ENCODE data around the gene TNIK. TPM values are rescaled to one million over a fixed set of nuclear protein-coding genes. Genes with fewer than 3 reads are reported as not detected.
"Not testable (repeated sequence)": the region's sequence is repeated elsewhere in the genome, so short reads cannot be mapped to it uniquely, and the experiment has no call there.

TNIK gene
- total RNA-seq, 1 donor from 2014 or later: 56.6 TPM

GRCh38 chr3:171254315-171254714 is 205.9 kb downstream of the TNIK start:
- no peak for DNase-seq

- no peak for DNase-seq
Measured at GRCh38 chr3:171251835-171252234, 208.4 kb downstream of the TNIK start.

- no peak for DNase-seq
Measured at GRCh38 chr3:171250444-171250843, 209.8 kb downstream of the TNIK start.

GRCh38 chr3:171249245-171249644 is 211.0 kb downstream of the TNIK start:
- DNase-seq: no peak

GRCh38 chr3:171248426-171249111 is 211.6 kb downstream of the TNIK start:
- DNase-seq: no peak

- no peak for DNase-seq
Measured at GRCh38 chr3:171245796-171246765, 214.1 kb downstream of the TNIK start.

GRCh38 chr3:171242951-171243350 is 217.3 kb downstream of the TNIK start:
- DNase-seq: no peak

GRCh38 chr3:171242170-171242569 is 218.0 kb downstream of the TNIK start:
- no peak for DNase-seq

GRCh38 chr3:171241655-171242054 is 218.6 kb downstream of the TNIK start:
- DNase-seq: not testable (repeated sequence)

- no peak for DNase-seq
Measured at GRCh38 chr3:171240504-171240835, 219.7 kb downstream of the TNIK start.

- DNase-seq: no peak
Measured at GRCh38 chr3:171239757-171240503, 220.3 kb downstream of the TNIK start.

GRCh38 chr3:171237009-171237385 is 223.2 kb downstream of the TNIK start:
- DNase-seq: no peak

GRCh38 chr3:171236265-171237008 is 223.8 kb downstream of the TNIK start:
- DNase-seq: no peak

GRCh38 chr3:171234298-171235010 is 225.8 kb downstream of the TNIK start:
- no peak for DNase-seq

GRCh38 chr3:171231361-171231760 is 228.8 kb downstream of the TNIK start:
- no peak for DNase-seq

GRCh38 chr3:171230865-171231264 is 229.3 kb downstream of the TNIK start:
- DNase-seq: no peak

- no peak for DNase-seq
Measured at GRCh38 chr3:171229173-171229572, 231.0 kb downstream of the TNIK start.

GRCh38 chr3:171228240-171228639 is 232.0 kb downstream of the TNIK start:
- DNase-seq: no peak

- DNase-seq: no peak
Measured at GRCh38 chr3:171227828-171228227, 232.4 kb downstream of the TNIK start.

- no peak for DNase-seq
Measured at GRCh38 chr3:171227359-171227758, 232.8 kb downstream of the TNIK start.

GRCh38 chr3:171226794-171227193 is 233.4 kb downstream of the TNIK start:
- no peak for DNase-seq

Data from tongue (tissue), 2 donors.